GM12801 (cell line): Measurements from ENCODE around the gene MRPL36.

Source experiments
- TF ChIP-seq, protein P1 (sequence below): IDR thresholded peaks from one replicate; pipeline ENCODE4 v1.5.1; 2011; ENCODE audit warnings: control low read depth; ENCODE audit not compliant: insufficient read length; ENCODE audit errors: extremely low read depth

Gene MRPL36

DNA sequence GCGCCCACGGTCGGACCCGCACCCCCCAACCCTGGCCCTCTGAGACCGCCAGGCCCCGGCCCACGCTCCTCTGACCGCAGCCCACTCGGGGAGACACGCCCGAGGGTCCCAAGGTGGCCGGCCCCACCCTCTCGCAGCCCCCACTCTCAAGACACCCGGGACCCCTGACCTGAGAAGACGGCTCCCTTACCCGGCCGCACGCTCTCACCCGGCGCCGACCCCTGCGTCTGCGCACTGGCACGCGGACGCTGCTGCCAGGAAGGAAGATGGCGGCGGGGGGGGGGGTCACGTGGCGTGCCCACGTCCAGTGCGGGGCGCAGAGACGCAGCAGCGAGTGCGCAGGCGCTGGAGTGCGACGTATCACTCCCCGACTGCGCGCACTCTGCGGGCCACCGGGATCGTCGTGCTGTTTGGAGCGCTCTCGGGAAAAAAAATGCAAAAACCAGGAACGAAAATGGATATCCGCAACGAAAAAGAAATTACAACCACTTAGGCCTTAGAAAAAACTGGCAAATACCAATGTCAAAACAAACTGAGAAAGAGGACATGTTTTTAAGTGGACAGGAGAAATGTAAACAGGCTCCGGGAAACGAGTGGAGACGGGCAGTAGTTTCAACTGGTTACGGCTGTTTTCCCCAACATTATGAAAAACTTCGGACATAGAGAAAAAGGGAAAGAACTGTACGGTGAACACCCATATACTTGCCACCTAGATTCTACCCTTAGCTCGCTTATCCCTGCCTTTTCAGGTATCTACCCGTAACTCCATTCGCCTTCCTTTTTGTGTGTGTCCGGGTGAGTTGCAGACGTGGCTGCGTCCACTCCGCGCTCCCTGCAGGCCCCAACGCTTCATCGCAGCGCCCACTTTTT lies at the start of gene MRPL36:
TSS of gene MRPL36 (minus strand) at position 236 of the 870 bp plus-strand sequence. CDS start 902 bp downstream, outside the sequence.
- TF ChIP-seq, protein P1, sequence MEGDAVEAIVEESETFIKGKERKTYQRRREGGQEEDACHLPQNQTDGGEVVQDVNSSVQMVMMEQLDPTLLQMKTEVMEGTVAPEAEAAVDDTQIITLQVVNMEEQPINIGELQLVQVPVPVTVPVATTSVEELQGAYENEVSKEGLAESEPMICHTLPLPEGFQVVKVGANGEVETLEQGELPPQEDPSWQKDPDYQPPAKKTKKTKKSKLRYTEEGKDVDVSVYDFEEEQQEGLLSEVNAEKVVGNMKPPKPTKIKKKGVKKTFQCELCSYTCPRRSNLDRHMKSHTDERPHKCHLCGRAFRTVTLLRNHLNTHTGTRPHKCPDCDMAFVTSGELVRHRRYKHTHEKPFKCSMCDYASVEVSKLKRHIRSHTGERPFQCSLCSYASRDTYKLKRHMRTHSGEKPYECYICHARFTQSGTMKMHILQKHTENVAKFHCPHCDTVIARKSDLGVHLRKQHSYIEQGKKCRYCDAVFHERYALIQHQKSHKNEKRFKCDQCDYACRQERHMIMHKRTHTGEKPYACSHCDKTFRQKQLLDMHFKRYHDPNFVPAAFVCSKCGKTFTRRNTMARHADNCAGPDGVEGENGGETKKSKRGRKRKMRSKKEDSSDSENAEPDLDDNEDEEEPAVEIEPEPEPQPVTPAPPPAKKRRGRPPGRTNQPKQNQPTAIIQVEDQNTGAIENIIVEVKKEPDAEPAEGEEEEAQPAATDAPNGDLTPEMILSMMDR: no peak

GRCh38 chr5:1847611-1848010 lies 48.0 kb upstream of the MRPL36 start:
- TF ChIP-seq, protein P1: no peak

DNA sequence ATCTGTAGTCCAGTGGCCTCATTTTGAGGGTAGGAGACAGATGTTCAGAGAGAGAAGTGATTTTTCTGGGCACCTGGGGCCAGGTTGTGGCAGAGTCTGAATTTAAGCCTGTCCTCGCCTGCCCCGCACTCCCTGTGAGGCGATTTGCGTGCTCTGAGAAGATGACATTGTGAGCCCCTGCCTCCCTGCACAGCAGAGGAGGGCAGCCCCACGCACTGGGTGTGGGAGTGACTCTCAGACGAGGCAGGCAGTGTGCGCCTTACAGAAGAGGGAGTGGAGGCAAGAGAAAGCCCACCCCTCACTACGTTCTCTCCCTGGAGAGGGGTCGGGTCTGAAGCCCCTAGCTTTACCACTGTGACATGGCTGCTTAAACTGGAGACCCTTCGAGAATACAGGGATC lies 47.4 kb upstream of the MRPL36 start:
- TF ChIP-seq, protein P1: no peak

DNA sequence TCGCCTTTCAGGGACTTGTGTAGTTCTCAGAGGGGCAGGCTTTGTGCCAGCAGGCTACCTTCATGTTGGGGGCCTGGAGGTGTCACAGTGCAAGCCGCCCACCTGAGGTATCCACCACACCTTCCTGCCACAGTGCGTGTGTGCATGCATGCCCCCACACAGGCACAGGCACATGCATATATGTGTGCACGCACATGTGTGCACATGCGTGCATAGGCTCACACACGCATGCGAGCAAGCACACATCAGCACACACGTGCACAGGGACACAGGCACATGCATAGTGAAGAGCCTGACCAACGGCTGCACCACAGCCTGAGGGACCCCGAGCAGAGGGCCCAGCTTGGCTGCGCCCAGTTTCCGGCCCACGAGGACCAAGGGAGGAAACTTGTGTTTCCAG lies 46.9 kb upstream of the MRPL36 start:
- TF ChIP-seq, protein P1: no peak

DNA sequence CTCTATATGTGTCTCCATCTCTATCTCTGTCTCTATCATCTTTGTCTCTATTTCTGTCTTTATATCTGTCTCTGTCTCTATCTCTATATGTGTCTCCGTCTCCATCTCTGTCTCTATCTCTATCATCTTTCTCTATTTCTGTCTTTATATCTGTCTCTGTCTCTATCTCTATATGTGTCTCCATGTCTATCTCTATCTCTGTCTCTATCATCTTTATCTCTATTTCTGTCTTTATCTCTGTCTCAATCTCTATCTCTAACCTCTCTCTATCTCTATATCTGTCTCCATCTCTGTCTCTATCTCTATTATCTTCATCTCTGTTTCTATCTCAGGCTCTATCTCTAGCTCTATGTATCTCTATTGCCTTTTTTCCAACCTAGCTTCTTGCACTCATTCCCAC lies 46.1 kb upstream of the MRPL36 start:
- TF ChIP-seq, protein P1: no peak

DNA sequence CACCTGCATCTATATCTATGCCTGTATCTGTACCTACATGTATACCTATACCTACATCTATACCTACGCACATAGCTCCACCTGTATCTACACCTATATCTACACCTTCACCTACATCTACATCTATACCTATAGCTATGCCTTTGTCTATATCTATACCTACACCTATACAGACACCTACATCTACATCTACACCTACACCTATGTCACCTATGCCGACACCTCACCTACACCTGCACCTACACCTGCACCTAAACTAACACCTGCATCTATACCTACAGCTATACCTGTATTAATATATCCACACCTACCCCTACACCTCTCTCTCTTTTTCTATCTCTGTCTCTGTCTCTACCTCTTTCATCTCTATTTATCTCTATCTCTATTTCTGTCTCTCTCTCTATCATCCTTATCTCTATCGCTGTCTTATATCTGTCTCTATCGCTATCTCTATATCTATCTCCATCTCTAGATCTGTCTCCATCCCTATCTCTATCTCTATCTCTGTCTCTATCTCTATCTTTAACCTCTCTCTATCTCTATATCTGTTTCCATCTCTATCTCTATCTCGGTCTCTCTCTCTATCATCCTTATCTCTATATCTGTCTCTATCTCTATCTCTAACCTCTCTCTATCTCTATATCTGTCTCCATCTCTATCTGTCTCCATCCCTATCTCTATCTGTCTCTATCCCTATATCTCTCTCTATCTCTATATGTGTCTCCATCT lies 45.2 kb upstream of the MRPL36 start:
- TF ChIP-seq, protein P1: no peak

DNA sequence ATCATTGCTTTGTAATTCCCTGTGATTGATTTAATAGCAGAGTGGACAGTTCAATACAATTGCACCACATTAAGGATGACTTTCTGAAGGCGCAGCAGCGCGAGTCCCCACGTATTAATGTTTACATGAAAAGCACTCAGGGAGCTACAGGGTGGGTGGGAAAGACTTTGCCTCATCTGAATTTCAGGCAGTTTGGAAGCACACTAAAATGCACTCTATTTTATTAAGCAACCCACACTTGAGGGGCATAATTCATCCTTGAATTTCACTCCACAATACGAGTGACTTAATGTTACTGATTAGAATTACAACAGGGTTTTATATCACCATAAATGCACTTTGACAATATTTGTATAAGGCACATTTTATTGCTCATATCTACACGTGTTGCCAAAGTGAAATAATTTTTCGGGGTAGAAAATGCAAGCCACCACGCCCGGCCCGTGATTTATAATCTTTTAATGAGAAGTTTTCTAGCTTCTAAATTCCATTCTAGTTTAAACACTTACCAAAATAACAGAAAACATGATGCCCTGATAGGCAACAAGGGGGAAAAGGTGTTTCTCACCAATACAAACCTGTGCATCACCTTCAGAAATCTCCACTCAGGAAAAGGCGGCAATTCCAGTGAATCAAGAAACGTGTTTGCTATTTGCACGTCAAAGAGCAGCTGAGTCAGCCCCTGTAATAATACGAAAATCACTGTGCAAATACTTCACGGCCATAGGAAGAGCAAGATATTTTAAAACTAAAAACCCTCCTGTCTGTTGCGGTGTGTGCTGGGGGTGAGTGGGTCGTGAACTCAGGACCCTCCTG lies 42.6 kb upstream of the MRPL36 start:
- TF ChIP-seq, protein P1: no peak
